ENCODE measurements around the gene BIN1.

DNA sequence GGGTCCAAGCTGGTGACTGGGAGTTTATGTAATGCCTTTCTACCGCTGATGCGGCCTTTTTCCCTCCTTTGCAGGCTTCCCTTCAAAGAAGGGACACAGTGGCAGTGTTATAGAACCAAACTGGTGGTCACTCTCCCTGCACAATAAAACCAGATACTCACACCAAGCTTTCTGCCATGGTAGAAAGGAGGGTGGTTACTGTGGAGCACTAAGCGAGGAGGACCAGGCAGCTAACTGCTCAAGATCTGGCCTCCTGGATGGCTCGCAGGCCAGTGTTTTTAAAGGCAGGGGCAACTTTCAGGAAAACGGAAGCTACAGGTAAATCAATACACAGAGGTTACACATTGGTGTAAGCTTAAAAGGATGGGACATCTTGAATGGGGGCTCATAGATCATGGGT, 89.4 kb downstream of the BIN1 start:
- TF ChIP-seq EZH2 (IDR thresholded peaks at IDR 0.05) = no peak
- TF ChIP-seq POLR2AphosphoS5 (IDR thresholded peaks at IDR 0.05; ENCODE audit: borderline replicate concordance, low read depth, low read length) = no peak
- TF ChIP-seq FOXP2 (optimal IDR thresholded peaks at IDR 0.05; ENCODE audit: control extremely low read depth, extremely low read length, insufficient read depth) = no peak
